ENCODE measurements around the gene KLHL8.

Gene KLHL8

DNA sequence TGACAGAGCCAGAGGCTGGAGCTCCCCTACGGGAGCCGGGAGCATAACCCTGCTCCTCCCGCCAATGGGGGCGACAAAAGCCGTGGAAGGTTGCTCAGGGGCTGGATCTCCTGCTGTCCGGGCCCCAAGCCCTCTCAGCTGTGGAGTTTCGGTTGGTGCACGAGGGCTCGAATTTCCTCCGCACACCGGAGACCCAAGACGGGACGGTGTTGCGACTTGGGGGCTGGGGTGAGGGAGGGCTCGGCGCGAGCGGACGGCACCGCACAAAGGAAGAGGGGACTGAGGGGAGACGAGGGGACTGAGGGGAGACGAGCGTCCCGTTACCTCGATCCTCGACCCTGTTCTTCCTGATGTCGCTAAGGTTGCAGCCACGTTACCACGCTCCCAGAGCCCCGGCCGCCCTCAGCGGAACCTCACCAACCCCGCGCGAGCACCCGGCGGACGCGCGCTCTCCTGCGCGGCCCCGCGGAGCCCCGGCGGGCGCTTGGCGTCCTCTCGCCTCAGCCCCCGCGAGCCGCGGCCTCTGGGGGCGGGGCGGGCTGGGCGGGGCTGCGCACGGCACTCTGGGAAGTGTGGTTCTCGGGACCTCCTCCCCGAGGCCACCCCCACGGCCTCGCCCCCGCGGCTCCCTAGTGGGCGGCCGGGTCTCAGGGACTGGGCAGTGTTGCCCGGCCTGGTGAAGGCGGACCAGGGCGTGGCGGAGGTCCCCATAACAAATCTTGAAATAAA lies at the start of gene KLHL8:
TSS of gene KLHL8 (minus strand) at position 525 of the 729 bp plus-strand sequence. CDS start 25,079 bp downstream, outside the sequence.
- DNase-seq, result peak; percentile 80

DNA sequence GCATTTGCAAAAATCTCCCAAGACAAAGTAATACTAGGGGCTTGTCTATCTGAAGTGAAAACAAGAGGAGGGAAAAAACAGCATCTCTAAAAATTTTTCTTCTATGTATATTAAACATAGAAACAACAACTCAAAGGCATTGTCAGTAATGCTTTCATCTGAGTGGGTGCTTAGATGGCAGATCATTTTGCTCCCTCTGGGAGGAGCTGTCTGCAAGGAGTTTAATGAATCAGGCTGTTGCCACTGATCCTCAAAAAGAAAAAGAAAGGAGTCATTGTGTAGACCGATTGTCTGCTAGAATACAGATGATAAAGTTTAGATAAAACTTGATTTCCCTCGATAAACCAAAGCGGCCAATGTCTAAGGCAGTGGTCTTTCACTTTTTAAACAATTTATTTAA lies 49.7 kb upstream of the KLHL8 start:
- DNase-seq, result no peak

- no peak for DNase-seq
Observed at GRCh38 chr4:87268411-87268810, 48.0 kb upstream of the KLHL8 start.

DNA sequence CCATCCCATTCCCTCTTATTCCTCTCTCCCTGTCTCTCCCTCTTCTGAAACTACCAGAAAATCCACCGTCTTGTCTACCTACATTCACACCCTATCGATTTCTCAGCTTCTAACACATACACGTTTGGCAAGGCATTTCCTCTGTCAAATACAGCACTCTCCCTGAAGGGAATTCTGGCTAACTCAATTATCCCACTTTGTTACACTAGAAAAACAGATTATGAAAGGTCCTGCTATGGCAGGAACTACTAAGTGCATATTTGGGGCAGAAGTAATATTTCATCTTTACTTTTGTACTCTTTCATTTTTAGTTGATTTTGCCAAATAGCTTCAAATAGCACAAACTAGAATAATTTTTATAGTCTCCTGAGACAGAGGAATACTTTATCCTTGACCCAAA lies 46.6 kb upstream of the KLHL8 start:
- no peak for DNase-seq

GRCh38 chr4:87262886-87263285 lies 42.5 kb upstream of the KLHL8 start:
- DNase-seq, result no peak

DNA sequence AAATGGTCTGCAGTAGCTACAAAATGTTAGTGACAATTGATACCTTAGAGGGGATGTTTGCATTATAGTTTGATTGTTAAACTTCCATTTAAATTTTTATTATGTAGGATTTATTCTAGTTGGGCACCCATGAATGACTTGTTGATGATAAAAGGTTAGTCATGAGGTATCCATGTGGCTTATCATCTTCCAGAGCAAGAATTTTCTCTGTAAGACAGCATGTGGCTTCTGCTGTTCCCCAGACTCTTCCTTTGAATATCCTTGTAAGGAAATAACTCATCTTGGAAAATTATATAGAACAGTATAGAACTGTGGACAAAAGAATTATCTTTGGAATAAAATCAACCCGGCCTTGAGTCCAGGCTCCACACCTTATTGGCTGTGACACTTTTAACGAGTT lies 40.1 kb upstream of the KLHL8 start:
- no peak for DNase-seq

DNA sequence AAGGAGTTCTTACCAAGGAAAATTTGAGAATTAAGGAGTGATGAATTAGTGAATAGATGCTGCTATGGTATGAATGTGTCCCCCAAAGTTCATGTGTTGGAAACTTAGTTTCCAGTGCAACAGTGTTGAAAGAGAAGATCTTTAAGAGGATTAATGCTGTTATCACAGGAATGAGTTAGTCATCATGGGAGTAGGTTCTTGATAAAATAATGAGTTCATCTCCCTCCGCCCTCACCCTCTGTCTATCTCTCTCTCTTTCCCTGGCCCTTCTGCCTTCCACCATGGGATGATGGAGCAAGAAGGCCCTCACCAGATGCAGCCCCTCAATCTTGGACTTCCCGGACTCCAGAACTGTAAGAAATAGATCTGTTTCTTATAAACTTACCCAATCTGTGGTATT lies 38.3 kb upstream of the KLHL8 start:
- no peak for DNase-seq

DNA sequence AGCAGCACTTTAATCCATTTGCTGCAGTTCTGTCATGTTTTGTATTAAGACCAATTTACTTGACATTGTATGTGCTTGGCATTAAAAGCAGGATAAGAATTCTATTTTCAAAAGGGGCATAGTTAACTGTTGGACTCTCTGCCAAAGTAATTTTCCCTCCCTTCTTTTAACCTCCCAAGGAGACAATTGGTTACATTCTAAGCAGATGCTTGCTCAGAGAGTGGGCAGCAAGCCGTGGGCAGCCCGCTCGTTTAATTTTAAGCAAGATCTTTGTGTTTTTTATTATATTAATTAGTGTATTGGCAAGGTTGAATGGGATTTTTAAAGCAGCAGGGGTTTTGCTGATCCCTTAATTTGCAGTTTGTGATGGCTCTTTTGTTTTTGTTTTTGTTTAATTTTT lies 37.1 kb upstream of the KLHL8 start:
- DNase-seq, result no peak

GRCh38 chr4:87255755-87256154 lies 35.3 kb upstream of the KLHL8 start:
- no peak for DNase-seq

- DNase-seq, result no peak
Observed at GRCh38 chr4:87251106-87251505, 30.7 kb upstream of the KLHL8 start.

DNA sequence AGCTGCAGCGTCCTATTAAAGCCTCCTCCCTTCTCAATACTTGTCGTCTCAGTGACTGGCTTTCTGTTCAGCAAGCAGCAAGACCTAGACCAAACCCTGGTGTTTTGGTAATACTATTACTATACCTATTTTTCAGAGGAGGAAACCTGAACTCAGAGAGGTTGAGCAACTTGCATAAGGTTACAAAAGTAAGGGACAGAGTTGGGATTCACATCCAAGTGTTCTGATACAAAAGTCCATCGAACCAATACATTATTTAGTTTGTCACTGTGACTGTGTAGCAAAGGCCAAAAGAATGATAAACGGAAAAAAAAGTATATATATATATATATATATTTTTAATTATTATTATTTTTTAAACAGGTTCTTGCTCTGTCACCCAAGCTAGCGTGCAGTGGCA lies 29.9 kb upstream of the KLHL8 start:
- no peak for DNase-seq

GRCh38 chr4:87249332-87250019 lies 29.1 kb upstream of the KLHL8 start:
- no peak for DNase-seq

GRCh38 chr4:87243426-87244053 lies 23.1 kb upstream of the KLHL8 start:
- no peak for DNase-seq

- DNase-seq, result no peak
Observed at GRCh38 chr4:87241336-87241735, 20.9 kb upstream of the KLHL8 start.

- DNase-seq, result no peak
Observed at GRCh38 chr4:87240341-87240740, 19.9 kb upstream of the KLHL8 start.

- DNase-seq, result no peak
Observed at GRCh38 chr4:87239821-87240220, 19.4 kb upstream of the KLHL8 start.

DNA sequence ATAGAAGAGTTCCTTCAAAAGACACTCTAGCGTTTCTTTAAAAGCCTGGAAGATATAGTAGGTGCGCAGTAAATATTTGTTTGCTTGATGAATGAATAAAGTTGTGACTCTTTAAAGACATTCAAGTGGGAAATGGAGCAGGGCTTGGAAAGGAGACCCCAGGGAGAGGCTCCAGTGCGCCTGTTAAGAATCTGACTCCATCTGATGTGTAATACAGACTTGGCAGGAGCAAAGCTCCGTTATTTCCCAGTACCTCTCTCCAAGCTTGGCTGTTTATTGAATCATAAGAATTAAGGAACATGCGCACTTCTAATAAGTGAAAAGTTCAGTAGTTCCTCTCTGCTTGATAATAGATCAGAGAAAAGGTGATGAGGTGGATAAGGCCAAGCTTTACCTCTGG lies 18.8 kb upstream of the KLHL8 start:
- no peak for DNase-seq

GRCh38 chr4:87236861-87237260 lies 16.4 kb upstream of the KLHL8 start:
- no peak for DNase-seq

DNA sequence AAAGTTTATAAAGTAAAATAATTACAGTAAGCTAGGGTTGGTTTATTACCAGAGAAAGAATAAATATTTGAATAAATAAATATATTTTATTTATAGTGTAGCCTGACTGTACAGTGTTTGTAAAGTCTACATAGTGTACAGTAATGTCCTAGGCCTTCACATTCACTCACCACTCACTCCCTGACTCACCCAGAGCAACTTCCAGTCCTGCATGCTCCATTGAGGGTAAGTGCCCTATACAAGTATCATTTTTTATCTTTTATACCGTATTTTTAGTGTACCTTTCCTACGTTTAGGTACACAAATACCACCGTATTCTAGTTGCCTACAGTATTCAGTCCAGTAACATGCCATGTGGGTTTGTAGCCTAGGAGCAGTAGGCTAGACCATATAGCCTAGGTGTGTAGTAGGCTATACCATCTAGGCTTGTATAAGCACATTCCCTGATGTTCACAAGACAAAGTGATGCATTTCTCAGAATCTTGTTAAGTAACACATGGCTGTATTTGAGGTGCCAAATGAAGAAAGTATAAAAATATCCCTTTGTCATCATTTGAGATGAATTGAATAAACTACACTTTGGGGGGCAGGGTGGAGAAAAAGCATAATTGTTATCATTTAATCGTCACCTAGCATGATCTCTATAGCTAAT lies 14.7 kb upstream of the KLHL8 start:
- DNase-seq, result no peak

DNA sequence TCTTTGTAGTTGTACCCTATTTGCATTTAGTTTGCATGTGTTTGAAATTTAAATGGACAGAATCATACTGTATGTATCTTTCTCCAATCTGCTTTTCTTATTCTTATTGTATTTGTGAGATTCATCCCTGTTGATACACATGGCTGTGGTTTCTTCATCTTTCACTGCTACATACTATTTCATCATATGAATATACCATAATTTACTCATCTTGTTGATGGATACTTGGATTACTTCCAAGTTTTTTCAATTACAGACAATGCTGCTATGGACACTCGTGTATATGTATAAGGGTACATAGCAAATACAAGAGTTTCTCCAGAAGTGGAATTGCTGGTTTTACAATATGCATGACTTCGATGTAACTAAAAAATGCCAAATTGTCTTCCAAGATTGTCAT lies 11.8 kb upstream of the KLHL8 start:
- no peak for DNase-seq

DNA sequence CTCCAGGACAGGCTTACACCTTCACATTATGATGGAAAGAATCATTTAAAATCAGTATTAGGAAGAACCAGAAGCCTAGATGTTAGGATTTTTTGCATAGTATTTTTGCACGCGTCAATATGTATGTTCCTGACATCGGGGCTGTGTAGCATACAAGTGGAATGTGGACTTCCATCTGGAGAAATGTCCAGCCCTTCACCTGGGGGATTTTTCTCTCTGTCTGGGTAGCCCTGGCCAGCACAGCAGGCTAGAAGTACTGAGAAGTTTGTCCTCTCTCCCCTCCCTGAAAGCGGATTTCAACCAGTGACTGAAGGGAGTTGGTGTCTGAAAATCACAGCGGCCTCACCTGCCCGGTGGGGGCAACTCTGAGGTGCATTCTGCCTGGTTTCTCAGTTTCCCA lies 10.4 kb upstream of the KLHL8 start:
- DNase-seq, result no peak

- no peak for DNase-seq
Observed at GRCh38 chr4:87229979-87230378, 9.6 kb upstream of the KLHL8 start.

GRCh38 chr4:87228262-87228860 lies 7.9 kb upstream of the KLHL8 start:
- DNase-seq, result no peak

All from activated CD4-positive, alpha-beta T cell treated with anti-CD3 and anti-CD28 coated beads, Interleukin-2, amount 50 U/mL, for 4 hours (primary cell).